SK-N-MC (cell line): ENCODE data around the gene MAEA.

Experiments
- EZH2 ChIP-seq: fragments of 200-600 bp; sonication (generic); IDR thresholded peaks from one replicate; pipeline ENCODE4 v1.6.1; 2017; ENCODE audit warnings: antibody characterized with exemption
- FOXP2 ChIP-seq: optimal IDR thresholded peaks from 2 replicates; pipeline ENCODE3; 2011; ENCODE audit warnings: mild to moderate bottlenecking, moderate library complexity; ENCODE audit not compliant: insufficient read depth; ENCODE audit errors: extremely low read length, control extremely low read depth
- POLR2AphosphoS5 ChIP-seq: IDR thresholded peaks from 2 replicates; pipeline ENCODE4 v1.6.1; 2012; ENCODE audit warnings: mild to moderate bottlenecking, low read depth, low read length, borderline replicate concordance

DNA sequence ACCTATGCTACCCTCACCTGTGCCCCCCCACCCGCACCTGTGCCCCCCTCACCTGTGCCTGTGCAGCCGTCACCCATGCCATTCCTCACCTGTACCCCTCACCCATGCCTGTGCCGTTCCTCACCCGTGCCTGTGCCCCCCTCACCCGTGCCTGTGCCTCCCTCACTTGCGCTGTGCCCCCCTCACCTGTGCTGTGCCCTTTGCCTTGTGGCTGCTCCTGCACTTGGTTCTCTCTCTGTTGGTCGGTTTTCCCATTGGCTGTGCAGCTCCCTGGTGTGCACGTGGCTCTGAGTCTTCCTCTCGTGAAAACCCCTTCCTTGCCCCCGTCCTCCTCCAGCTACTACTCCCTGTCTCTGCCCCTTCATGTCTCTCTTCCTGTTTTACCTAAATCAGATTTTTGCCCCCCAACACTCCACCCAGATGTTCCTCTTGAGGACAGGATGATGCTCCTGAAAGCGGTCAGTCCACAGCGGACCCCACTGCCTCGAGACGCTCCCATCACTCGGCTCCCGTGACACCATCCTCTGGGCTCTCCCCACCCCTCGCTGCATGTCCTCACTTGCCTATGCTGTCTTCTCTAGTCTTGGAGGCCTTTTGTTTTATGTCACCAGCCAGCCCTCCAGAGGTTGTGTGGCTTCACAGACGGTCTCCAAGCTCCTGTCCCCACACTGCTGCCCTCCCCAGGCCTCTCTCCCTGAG, 6.8 kb downstream of the MAEA start:
- no peak for TF ChIP-seq EZH2
- TF ChIP-seq FOXP2, result no peak
- no peak for TF ChIP-seq POLR2AphosphoS5
